Hippocampal formation (tissue), 2 donors: Measurements from ENCODE around the gene F10.

Experiments
- DNase-seq, 2 donors: peaks; one replicate each; lab custom pipeline; 2025; lab: John Stamatoyannopoulos, UW

F10 gene

GRCh38 chr13:113171250-113172125 is 48.9 kb downstream of the F10 start:
- DNase-seq = no peak

DNA sequence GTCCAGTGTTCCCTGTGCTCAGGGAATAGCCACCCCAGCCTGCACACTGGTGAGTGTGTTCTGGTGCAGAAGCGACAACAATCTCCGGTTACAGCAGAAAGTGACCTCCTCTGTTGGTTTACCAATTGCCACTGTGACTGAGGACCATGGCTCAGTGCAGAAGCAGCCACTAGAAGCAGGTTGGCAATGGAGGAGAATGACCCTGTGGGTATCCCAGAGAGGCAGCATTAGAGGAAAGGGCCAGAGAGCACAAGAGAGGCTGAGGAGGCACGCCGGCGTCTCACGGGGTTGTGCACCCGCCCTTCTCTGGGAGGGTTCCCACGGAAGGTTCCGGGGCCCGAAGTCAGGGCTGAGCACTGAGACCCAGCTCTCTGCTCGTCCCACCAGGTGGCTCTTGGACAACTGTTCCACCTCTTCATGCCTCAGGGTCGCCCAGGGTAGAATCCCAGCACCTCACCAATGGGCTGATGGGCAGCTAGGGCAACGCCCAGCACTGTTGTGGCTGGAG is 49.9 kb downstream of the F10 start:
- no peak for DNase-seq

DNA sequence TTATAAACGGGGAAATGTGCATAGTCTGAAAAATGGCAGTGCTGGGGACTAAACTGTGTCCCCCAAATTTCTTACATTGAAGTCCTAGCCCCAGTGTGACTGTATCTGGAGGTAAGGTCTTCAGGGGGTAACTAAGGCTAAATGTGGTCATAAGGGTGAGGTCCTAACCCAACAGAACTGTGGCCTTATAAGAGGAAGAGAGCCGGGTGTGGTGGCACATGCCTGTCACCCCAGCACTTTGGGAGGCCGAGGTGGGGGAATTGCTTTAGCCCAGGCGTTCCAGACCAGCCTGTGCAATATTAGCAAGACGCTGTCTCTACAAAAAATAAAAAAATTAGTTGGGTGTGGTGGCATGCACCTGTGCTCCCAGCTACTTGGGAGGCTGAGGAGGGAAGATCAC is 53.7 kb downstream of the F10 start:
- no peak for DNase-seq

DNA sequence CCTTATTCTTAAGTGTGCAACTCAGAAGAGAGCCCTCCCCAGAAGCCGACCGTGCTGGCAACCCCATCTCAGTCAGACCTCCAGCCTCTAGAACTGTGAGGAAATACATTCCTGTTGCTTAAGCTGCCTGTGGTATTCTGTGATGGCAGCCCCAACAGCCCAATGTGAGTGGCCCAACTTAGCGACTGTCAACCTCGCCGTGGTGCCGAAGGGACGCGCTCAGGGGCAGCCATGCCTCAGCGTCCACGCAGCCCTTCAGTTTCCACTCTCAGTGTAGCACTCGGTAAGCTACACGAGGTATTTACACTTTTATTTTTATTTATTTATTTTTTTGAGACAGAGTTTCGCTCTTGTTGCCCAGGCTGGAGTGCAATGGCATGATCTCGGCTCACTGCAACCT is 54.2 kb downstream of the F10 start:
- no peak for DNase-seq

GRCh38 chr13:113178070-113178895 is 55.7 kb downstream of the F10 start:
- no peak for DNase-seq

DNA sequence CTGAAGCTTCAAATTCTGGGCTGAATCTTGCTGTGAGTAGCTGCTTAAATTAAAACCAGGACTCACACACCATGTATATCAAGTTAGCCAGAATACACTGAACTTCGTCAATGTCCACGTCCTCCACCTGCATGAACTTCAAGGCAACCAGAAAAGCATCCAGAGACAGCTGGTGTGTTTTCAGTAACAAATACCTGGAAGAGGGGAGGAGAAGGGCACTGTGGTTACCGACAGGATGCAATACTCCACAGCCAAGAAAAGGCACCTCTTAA is 56.2 kb downstream of the F10 start:
- no peak for DNase-seq

DNA sequence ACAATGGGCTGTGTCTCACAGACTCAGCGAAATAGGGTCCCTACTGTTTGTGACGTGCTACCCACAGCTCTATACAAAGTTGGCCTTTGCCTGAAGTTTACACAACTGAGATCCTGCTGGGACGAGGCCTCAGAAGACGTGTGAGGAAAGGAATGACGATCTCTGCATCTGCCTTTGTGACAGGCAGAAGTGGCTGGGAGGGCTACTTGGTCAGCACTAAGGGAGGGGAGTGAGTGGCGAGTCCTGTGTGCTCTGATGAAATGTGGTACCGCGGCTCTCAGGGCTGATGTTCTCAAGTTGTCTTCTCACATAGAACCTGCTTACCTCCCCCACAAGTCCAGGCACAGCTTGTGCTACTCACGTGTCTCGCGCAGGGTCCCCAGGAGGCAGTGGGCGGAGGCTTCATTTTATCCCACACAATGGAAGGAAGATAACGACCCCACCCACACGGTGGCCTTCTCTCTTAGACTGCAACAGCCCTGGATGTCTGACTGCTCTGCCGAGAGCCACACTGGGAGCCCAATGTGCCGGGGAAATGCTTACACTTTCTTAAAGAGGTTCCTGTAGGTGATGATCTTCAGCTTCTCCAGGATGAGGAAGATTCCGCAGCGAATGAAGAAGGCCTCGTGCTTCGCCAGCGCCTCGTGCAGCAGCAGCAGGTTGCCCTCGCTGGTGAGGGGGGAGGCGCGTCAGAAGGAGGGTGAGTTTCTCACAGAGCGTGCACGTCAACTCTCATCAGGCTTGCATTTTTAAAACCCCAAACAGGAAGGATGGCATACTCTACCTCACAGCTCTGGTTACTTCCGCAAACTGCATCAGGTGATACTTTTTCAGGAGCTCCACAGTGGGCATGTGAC is 57.0 kb downstream of the F10 start:
- DNase-seq = no peak

DNA sequence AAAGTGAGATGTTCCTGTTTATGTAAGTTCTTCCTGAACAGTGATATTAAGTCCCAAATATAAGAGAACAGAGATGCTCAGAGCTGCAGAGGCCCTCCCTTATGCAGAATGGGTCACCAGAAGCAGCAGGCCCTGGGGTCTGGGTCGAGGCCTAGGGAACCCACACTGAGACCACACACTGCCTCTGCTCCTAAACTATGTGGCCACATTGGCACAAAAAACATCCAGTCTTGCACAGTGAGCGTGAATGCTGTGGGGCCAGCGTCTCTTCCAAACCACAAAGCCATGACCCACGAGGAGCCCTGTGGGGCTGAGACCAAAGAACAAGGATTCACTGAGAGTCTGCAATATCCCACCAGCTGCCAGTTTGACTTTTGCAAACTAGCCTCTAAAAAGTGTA is 59.4 kb downstream of the F10 start:
- DNase-seq = no peak

GRCh38 chr13:113183450-113184129 is 61.0 kb downstream of the F10 start:
- no peak for DNase-seq

DNA sequence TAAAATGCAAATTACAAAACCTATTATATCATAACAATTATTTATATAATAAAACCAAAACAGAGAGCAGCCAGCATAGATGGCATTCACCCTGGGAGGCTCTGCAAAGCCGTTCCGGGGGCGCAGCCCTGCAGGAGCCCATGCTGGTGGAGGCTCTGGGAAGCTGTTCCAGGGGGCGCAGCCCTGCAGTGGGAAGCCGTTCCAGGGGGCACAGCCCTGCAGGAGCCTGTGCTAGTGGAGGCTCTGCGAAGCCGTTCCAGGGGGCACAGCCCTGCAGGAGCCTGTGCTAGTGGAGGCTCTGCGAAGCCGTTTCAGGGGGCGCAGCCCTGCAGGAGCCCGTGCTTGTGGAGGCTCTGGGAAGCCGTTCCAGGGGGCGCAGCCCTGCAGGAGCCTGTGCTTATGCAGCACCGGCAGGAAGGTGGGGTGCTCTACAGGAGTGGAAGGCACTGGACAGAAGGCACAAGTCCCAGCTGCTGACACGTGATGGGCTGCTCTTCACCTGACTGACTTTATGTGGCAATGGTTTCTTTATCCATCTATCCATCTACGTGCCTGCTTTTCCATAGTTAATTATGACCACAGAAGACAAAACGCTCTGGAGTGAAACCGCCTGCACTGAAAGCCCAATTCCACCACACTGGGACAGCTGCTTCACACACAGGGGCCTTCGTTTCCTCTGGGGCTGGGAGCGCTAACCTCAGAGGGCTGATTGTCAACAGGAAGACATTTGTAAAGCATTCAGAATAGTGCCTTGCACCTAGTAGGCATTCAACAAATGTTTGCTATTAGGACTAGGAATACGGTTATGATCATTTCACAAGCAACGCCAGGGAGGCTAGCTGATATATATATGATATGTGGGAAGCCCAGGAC is 62.2 kb downstream of the F10 start:
- no peak for DNase-seq

DNA sequence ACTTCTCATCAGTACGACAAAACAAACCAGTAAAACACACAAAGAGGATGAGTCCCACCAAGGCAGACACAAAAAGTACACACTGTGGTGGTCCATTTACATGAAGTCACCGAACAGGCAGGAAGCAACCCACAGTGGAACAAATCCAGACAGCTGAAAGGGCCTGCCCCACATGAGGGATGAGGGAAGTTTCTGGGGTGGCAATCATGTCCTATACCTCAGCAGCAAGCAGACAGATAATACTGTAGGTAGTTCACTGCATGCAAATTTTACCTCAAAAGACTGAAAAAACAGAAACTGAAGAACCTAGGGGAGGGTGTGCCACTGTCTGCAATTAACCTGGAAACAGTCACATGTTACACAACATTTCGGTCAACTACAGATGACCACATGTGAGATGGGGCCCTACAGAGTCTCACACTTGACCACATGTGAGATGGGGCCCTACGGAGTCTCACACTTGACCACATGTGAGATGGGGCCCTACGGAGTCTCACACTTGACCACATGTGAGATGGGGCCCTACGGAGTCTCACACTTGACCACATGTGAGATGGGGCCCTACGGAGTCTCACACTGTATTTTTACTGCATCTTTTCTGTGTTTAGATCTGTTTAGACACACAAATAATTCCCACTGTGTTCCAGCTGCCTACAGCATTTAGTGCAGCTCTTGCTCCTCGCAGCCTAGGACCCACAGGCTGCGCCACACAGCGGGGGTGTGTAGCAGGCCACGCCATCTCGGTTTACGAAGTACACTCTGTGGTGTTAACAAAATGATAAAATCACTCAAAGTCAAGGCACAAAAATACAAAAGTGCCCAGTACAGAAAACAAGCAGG is 63.7 kb downstream of the F10 start:
- DNase-seq = no peak

GRCh38 chr13:113187263-113187669 is 64.7 kb downstream of the F10 start:
- DNase-seq = peak; percentile 21 to 25

GRCh38 chr13:113187883-113188665 is 65.5 kb downstream of the F10 start:
- DNase-seq = no peak

- DNase-seq = no peak
These were observed 67.6 kb downstream of the F10 start for GRCh38 chr13:113190181-113190580.

- DNase-seq = no peak
These were observed 69.7 kb downstream of the F10 start for GRCh38 chr13:113192279-113192678.

- DNase-seq = no peak
These were observed 70.3 kb downstream of the F10 start for GRCh38 chr13:113192902-113193301.

DNA sequence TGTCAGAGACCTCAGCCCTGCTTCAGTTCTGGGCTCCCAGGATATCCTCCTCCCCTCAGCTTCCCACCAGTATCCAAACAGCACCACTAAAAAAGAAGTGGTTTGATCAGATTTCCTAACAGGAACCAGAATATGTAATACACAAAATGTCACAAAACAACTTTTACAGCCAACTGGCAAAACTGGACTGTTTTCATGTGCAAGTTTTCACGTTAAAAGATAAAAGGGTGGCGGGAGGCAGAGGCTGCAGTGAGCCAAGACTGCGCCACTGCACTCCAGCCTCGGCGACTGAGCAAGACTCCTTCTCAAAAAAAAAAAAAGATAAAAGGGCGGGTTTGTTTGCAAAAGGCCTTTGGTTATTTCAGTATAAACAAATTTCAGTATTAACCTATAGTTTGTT is 72.8 kb downstream of the F10 start:
- DNase-seq = no peak

DNA sequence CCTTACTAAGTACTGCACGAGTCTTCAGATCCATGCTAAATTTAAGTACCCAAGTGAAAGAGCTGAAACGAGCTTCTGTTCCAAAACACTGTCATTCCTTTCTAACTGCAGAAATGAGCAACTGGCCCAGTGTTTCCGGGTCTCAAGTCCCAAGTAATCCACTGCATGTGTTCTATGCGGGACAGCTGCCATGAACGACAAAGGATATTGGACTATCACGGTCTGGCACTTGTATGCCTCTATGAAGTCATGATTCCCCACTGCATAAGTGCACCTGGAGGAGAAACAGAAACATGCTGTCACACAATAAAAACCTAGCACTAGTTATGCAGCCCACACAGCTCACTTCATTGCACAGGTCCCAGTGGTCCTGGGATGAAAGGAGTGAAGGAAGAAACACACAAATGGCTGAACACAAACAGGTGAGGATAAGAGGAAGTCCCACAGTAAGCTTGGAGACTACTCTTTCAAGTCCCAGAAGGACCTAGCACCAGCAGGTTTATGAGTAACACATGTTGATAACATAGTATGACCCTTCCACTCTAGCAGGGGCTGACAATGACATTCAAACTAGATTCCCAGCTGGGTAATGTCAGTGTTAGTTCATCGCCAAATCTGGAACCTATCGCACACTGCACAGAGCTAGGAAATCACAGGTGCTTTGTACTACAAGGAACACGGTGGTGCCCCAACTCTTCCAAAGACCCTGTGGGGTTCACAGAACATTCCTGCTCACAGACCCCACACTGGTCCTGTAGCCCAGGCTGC is 74.6 kb downstream of the F10 start:
- no peak for DNase-seq
